HAP-1 (cell line): ENCODE results near the gene SNX6.
A peak's percentile ranks its signal among the peaks of the same experiment; 100 is the strongest.
"Not testable (repeated sequence)": the region's sequence is repeated elsewhere in the genome, so short reads cannot be mapped to it uniquely, and the experiment has no call there.

Experiments used
- DNase-seq, 2 experiments: peaks; one replicate each; pipeline ENCODE4 v3.0.0-alpha.2; 2016 to 2020; ENCODE audit warnings: low spot score in 2 of 2
- H3K27me3 ChIP-seq: fragments of 250-450 bp; sonication (Bioruptor Pico); 2 replicates; pipeline ENCODE4 v1.5.1; 2020; ENCODE audit warnings: low read depth, mild to moderate bottlenecking, moderate library complexity
- H3K36me3 ChIP-seq: fragments of 250-450 bp; sonication (Bioruptor Pico); replicated peaks from 2 replicates; pipeline ENCODE4 v1.5.1; 2020; ENCODE audit warnings: mild to moderate bottlenecking
- H3K4me1 ChIP-seq: fragments of 250-450 bp; sonication (Bioruptor Pico); 2 replicates; pipeline ENCODE4 v1.5.1; 2020; ENCODE audit warnings: mild to moderate bottlenecking
- H3K4me3 ChIP-seq: fragments of 250-450 bp; sonication (Bioruptor Pico); 2 replicates; pipeline ENCODE4 v1.5.1; 2020; ENCODE audit warnings: mild to moderate bottlenecking, moderate library complexity
- H3K9me3 ChIP-seq: fragments of 250-450 bp; sonication (Bioruptor Pico); 2 replicates; pipeline ENCODE4 v1.5.1; 2020; ENCODE audit warnings: mild to moderate bottlenecking, moderate library complexity
- in situ Hi-C: fragments of 300-500 bp; cut with MboI; formaldehyde crosslinking; loops from 3 replicates; pipeline ENCODE4 v1.14.3; 2020; ENCODE audit warnings: low sequenced_read_pairs, inconsistent platforms, mixed read lengths

Gene SNX6

DNA sequence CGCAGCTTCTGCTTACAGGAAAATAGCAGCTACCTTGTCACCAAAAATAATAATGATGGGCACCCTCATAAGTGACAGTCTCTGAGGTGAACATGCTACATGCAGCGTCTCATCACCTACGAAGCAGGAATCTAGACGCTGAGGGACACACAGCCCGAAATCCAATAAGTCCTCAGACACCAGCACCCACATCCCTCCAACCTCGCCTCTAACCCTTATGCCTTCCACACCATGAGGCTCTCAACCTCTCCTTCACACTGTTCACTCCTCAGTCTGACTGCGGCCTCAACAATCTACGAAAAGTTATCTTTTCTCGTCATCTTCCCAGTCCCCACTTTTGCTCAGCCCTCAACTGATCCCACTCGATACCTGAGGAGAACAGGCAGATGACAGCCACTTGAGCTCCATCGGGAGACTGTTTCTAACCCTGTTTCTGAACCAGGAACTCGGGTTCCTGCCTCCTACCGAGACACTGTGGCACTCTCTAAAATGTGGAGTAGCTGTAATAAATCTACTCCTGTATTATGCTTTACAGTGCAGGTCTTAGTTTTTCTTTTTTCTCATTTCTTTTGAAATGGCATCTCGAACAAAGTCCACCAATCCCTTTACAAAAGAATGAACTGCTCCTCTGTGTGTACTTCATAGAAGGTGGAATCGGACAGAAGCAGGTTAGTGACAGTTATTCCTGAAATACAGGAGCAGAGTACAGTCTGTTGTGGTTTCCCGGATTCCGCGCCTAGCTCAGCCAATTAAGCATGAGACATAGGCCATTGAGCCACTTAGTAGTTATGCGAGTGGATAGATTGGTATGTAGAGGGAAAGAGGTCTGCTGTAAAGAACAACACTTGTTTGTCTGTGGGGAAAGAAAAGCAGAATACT, 89.5 kb downstream of the SNX6 start:
- in situ Hi-C loops, DNase-seq: not testable (repeated sequence)

DNA sequence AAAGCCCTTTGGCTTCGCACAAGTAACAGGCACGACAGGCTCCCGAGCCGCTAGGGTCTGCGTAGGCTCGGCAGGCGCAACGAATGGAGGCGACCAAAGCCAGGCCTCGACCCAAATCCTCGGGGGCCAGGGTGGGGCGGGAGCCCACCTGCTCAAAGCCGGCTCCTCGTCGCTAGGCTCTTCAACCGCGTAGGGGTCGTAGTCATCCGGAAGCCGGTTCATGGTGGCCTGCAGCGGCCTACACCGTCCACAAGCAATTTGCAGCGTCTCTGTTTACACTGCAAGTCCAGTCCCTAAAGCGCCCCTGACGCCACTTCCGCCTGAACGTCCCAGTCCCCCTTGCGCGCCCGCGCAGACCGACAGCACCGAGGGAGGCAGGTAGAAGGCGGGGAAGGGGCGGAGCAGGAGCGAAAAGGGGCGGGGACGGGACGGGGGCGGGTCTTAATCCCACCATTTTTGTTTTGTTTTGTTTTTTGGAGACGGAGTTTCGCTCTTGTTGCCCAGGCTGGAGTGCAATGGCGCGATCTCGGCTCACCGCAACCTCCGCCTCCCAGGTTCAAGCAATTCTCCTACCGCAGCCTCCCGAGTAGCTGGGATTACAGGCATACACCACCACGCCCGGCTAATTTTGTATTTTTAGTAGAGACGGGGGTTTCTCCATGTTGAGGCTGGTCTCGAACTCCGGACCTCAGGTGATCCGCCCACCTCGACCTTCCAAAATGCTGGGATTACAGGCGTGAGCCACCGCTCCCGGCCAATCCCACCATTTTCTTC, 90.4 kb downstream of the SNX6 start, which contains the start of gene EAPP:
EAPP (minus strand) TSS at position 295 of the 774 bp plus-strand sequence; CDS start at position 222, 73 bp downstream.
- in situ Hi-C loops, result no loop called here
- Histone ChIP-seq H3K4me3 (peak within 1 kb of the TSS; percentile 93), H3K36me3 (no peaks in the 10 kb centered on the region; the same call in 1 of the 2 replicates), H3K4me1 (peaks cover 4% of the 10 kb centered on the region; the same call in 1 of the 2 replicates), H3K27me3 (no peaks in the 10 kb centered on the region), H3K9me3 (no peaks in the 10 kb centered on the region)
- DNase-seq, result peak; percentile 98

More for the DNA sequence above, 89.5 kb downstream of the SNX6 start:
- peak overlapping the region; percentile 93 for H3K4me3 ChIP-seq
- not testable (repeated sequence) for H3K9me3 ChIP-seq, H3K36me3 ChIP-seq, H3K27me3 ChIP-seq, H3K4me1 ChIP-seq

DNA sequence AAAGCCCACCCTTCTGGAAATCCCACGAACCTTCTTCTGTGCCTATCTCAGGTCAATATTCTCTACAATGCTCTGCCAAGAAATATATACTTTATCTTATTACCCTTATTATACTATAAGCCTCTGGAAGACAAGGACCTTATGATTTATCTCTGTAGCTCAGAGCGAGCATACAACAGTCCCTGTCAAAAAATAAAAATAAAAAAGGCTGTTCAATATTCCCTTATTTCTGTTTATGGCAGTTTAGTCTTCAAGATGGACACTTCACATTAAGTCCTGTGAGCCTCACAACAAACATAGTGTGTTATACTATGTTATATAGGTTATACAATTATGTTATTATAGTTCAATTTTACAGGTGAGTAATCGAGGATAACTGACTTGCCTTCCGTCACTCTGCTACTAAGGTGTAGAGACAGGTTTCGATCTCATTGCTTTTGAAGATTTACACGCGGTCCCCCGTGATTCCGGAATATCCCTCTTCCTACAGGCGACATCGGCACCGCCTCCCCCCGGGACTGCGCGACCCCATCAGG, 91.0 kb downstream of the SNX6 start:
- in situ Hi-C loops, result no loop called here
- DNase-seq, result no peak
- no peaks in the 10 kb centered on the region for H3K9me3 ChIP-seq
- H3K36me3 ChIP-seq, result no peaks in the 10 kb centered on the region; the same call in 1 of the 2 replicates
- H3K4me1 ChIP-seq, result peaks cover 4% of the 10 kb centered on the region; the same call in 1 of the 2 replicates
- peak overlapping the region; percentile 93 for H3K4me3 ChIP-seq
- no peaks in the 10 kb centered on the region for H3K27me3 ChIP-seq

DNA sequence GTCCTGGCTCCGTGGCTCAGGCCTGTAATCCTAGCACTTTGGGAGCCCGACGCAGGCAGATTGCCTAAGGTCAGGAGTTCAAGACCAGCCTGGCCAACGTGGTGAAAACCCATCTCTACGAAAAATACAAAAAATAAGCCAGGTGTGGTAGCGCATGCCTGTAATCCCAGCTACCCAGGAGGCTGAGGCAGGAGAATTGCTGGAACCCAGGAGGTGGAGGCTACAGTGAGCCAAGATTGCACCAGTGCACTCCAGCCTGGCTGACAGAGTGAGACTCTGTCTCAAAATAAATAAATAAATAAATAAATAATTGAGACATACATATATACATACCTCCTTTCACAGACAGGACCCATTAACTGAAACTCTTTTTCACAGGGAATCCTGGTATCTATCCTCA, 91.9 kb downstream of the SNX6 start:
- H3K4me1 ChIP-seq, DNase-seq, H3K27me3 ChIP-seq, H3K36me3 ChIP-seq, H3K9me3 ChIP-seq, in situ Hi-C loops: not testable (repeated sequence)
- H3K4me3 ChIP-seq, result peak overlapping the region; percentile 93; the same call in 1 of the 2 replicates

DNA sequence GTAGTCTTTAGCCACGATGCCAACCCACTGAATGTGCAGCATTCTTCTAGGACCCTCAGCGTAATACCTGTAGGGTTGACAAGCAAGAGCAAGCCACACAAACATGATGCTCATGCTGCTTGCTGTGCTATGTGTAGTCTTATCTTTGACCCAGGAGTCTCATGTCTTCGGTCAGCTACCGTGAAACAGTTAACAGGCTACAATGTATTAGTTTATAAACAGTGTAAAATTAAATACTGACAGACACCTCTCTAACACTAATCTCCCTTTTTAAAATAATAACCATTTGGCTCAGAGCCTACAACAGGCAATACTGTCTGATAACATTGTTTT, 92.3 kb downstream of the SNX6 start:
- Histone ChIP-seq H3K9me3 (no peaks in the 10 kb centered on the region), H3K36me3 (peaks cover 8% of the 10 kb centered on the region), H3K4me1 (peaks cover 4% of the 10 kb centered on the region; the same call in 1 of the 2 replicates), H3K27me3 (no peaks in the 10 kb centered on the region), H3K4me3 (no peak overlapping the region)
- in situ Hi-C loops, result no loop called here
- DNase-seq, result no peak

DNA sequence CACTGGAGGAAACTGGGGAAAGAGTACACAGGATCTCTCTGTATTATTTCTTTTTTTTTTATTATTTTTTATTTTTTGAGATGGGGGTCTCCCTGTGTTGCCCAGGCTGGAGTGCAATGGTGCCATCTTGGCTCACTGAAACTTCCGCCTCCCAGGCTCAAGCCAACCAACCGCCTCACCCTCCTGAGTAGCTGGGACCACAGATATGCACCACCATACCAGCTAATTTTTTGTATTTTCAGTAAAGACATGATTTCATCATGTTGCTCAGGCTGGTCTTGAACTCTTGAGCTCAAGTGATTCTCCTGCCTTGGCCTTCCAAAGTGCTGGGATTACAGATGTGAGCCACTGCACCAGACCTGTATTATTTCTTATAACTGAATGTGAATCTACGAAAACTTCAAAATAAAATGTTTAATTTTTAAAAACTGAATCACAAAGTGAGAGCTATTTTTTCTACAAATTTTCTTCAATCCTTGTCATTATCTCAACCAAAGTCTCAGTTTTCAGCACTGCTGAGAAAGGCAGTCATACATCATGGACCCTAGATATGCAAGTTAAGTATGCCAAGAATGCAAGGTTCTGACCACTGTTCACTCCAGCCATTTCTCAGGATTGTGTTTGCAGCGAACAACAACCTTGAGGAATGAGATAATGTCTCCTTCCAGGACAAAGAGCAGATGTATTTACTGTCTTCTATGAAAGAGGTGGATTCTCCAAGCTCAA, 92.8 kb downstream of the SNX6 start:
- H3K27me3 ChIP-seq, result no peaks in the 10 kb centered on the region
- DNase-seq, result no peak
- H3K9me3 ChIP-seq, result no peaks in the 10 kb centered on the region
- peaks cover 4% of the 10 kb centered on the region; the same call in 1 of the 2 replicates for H3K4me1 ChIP-seq
- H3K36me3 ChIP-seq, result peaks cover 9% of the 10 kb centered on the region
- H3K4me3 ChIP-seq, result no peak overlapping the region
- in situ Hi-C loops, result no loop called here

DNA sequence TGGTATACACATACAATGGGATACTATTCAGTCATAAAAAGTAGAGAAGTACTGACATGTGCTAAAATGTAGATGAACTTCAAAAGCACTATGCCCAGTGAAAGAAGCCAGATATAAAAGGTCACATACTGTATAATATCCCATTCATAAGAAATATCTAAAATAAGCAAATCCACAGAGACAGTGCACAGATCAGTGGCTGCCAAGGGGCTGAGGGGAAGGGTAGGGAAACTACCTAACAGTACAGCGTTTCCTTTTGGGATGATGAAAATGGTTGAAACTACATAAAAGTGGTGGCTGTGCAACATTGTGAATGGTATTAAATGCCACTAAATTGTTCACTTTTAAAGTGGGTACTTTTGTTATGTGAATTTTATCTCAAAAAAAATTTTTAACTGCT, 102.4 kb downstream of the SNX6 start:
- Histone ChIP-seq H3K4me1 (no peaks in the 10 kb centered on the region), H3K9me3 (no peaks in the 10 kb centered on the region), H3K27me3 (no peaks in the 10 kb centered on the region), H3K36me3 (peaks cover 73% of the 10 kb centered on the region), H3K4me3 (no peak overlapping the region)
- DNase-seq, result no peak
- in situ Hi-C loops, result no loop called here

DNA sequence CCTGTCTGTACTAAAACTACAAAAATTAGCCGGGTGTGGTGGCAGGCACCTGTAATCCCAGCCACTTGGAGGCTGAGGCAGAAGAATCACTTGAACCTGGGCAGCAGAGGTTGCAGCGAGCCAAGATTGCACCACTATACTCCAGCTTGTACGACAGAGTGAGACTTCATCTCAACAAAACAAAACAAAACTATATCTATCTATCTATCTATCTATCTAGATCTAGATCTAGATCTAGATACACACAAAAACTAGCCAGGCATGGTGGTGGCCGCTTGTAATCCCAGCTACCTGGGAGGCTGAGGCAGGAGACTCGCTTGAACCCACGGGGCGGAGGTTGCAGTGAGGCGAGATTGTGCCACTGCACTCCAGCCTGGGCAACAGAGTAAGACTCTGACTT, 105.7 kb downstream of the SNX6 start:
- in situ Hi-C loops, H3K4me1 ChIP-seq, H3K27me3 ChIP-seq, H3K9me3 ChIP-seq, DNase-seq, H3K4me3 ChIP-seq: not testable (repeated sequence)
- peaks cover 75% of the 10 kb centered on the region for H3K36me3 ChIP-seq

DNA sequence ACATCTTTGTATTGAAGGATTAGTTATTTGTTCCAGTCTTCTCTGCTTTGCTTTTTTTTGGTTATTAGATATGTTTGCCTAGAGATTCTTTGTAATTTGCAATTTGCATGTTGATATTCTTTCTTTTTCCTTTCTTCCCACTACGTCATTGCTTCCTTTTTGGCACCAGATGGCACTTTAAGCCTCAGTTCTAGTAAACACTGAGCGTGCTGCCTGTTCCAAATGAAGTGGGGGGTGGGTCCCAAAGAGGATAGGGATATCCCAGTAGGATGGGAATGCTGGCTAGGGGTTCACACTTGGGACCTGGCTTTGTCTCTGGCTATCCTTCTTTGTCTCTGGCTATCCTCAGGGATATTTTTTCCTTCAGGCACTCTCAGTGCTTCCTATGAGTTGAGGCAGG, 107.5 kb downstream of the SNX6 start:
- Histone ChIP-seq H3K4me3 (no peak overlapping the region), H3K9me3 (no peaks in the 10 kb centered on the region), H3K36me3 (peaks cover 74% of the 10 kb centered on the region), H3K27me3 (no peaks in the 10 kb centered on the region), H3K4me1 (no peaks in the 10 kb centered on the region)
- in situ Hi-C loops, result no loop called here
- no peak for DNase-seq

DNA sequence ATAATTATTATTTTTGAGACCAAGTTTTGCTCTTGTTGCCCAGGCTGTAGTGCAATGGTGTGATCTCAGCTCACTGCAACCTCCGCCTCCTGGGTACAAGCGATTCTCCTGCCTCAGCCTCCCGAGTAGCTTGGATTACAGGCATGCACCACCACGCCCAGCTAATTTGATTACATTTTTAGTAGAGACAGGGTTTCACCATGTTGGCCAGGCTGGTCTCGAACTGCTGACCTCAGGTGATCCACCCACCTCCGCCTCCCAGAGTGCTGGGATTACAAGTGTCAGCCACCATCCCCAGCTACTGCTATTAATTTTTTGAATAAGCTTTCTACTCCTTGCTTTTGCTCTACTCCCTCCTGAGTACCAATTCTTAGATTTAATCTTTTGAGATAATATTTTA, 108.9 kb downstream of the SNX6 start:
- H3K36me3 ChIP-seq, result peaks cover 66% of the 10 kb centered on the region
- H3K9me3 ChIP-seq, DNase-seq, H3K4me1 ChIP-seq, H3K27me3 ChIP-seq, in situ Hi-C loops, H3K4me3 ChIP-seq: not testable (repeated sequence)

DNA sequence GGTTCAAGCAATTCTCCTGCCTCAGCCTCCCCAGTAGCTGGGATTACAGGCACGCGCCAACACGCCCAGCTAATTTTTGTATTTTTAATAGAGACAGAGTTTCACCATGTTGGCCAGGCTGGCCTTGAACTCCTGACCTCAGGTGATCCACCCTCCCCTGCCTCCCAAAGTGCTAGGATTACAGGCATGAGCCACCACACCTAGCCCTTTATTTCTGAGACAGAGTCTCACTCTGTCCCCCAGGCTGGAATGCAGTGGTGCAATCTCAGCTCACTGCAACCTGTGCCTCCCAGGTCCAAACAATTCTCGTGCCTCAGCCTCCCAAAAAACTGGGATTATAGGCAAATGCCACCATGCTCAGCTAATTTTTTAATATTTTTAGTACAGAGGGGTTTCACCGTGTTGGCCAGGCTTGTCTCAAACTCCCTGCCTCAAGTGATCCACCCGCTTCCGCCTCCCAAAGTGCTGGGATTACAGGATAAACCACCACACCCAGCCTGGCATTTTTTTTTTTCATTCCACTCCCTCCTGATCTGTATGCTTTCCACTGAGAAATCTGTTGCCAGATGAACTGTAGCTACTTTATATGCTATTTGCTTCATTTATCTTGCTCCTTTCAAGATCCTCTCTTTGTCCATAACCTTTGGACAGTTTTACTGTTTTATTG, 109.5 kb downstream of the SNX6 start:
- DNase-seq, H3K27me3 ChIP-seq, H3K4me3 ChIP-seq, H3K4me1 ChIP-seq, H3K9me3 ChIP-seq, in situ Hi-C loops: not testable (repeated sequence)
- peaks cover 64% of the 10 kb centered on the region for H3K36me3 ChIP-seq
